ENCODE measurements around the gene ACAP3.

DNA sequence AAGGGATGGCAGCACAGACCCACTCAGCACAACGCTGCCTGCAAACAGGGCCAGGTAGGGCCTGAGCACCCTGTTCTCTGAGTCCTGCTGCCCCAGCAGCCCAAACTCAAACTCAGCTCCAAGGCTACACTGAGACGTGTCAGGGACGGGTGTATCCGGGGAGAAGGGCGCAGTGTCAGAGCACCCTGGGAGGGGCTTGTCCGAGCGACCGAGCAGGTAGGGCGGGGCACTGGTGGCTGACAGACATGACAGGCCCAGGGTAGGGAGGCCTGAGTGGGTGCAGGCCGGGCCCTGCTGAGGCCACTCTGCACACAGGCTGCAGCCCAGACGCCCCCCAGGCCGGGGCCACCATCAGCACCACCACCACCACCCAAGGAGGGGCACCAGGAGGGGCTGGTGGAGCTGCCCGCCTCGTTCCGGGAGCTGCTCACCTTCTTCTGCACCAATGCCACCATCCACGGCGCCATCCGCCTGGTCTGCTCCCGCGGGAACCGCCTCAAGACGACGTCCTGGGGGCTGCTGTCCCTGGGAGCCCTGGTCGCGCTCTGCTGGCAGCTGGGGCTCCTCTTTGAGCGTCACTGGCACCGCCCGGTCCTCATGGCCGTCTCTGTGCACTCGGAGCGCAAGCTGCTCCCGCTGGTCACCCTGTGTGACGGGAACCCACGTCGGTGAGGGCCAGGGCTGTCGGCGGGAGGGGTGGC lies 22.0 kb downstream of the ACAP3 start:
- TF ChIP-seq, protein P1, sequence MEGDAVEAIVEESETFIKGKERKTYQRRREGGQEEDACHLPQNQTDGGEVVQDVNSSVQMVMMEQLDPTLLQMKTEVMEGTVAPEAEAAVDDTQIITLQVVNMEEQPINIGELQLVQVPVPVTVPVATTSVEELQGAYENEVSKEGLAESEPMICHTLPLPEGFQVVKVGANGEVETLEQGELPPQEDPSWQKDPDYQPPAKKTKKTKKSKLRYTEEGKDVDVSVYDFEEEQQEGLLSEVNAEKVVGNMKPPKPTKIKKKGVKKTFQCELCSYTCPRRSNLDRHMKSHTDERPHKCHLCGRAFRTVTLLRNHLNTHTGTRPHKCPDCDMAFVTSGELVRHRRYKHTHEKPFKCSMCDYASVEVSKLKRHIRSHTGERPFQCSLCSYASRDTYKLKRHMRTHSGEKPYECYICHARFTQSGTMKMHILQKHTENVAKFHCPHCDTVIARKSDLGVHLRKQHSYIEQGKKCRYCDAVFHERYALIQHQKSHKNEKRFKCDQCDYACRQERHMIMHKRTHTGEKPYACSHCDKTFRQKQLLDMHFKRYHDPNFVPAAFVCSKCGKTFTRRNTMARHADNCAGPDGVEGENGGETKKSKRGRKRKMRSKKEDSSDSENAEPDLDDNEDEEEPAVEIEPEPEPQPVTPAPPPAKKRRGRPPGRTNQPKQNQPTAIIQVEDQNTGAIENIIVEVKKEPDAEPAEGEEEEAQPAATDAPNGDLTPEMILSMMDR (conservative IDR thresholded peaks at IDR 0.05; ENCODE audit: low read depth, low read length) = no peak
- TF ChIP-seq BHLHE40 (IDR thresholded peaks at IDR 0.05; ENCODE audit: low read depth, low read length) = no peak
- no peak for TF ChIP-seq RCOR1 (IDR thresholded peaks at IDR 0.05; ENCODE audit: insufficient replicate concordance, low read length)
